Measurements from ENCODE around the gene OR6A2.

OR6A2 gene

DNA sequence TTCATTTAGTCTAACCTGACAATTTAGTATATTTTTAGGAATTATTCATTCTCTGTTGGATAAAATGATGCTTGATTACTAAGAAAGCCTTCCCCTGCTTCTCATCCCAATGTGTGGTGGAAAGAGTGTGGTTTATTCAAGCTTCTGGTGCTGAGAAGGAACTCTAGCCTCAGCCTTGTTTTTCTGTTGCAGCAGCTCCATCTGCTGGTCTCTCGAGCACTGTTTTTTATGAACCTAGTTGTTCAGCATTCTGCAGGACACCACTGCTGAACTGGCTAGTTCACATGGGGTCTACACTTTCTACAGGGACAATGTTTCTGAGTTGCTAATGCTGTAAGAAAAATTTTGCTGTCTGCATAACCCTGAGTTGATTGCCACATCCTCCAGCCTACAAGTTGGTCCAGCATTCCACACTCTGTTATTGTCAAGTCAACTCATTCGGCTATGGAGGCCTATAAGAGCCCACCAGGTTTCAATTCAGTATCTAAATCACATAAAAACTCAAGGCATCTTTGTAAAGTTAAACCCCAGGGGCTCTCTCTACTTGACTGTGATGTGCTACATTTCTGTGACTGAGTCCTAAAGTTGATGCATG is 42.0 kb downstream of the OR6A2 start:
- peak; percentile 68 for DNase-seq (ENCODE audit: low read depth, low spot score)

DNA sequence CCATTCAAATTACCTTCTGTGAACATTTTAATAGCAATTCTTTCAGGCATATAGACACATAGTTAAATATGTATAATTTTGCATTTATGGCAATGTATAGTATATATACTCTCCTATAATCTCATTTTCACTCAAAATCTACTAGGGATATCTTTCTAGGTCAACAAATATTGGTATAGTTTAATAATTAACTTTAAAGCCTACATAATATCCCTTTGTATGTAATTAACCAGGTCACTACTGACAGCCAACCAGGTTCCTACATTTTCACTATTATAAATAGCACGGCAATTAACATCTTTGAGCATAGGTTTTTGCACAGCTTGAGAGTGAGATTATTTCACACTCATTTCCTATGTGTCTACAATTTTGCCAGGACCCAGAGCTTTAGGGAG is 43.5 kb downstream of the OR6A2 start:
- DNase-seq (ENCODE audit: low read depth, low spot score), result no peak

DNA sequence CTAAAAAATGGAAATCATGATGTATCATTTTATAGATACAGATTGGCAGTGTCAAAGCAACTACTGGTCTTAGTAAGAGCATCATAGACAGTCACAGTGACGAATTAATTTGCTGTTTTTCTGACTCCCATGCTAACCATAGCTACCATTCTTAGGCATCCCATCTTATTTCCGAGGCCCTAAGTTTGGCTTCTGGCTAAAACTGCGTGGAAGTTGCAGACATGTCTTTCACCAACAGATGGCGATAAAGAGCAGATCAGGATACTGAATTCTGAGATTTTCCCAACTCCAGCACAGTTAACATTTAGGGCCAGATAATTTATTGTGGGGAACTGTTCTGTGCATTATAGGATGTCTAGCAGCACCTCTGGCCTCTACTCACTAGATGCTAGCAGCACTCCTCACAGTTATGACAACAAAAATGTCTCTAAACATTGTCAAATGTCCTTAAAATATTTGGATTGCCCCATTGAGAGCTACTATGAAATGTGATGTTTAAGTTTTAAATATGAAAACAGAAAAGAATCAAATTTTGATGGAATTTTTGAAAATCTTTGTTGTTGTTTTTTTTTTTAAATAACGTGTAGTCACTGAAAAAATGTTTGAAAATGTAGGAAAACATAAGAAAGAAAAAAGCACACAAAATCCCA is 44.1 kb downstream of the OR6A2 start:
- DNase-seq (ENCODE audit: low read depth, low spot score), result peak; percentile 60

DNA sequence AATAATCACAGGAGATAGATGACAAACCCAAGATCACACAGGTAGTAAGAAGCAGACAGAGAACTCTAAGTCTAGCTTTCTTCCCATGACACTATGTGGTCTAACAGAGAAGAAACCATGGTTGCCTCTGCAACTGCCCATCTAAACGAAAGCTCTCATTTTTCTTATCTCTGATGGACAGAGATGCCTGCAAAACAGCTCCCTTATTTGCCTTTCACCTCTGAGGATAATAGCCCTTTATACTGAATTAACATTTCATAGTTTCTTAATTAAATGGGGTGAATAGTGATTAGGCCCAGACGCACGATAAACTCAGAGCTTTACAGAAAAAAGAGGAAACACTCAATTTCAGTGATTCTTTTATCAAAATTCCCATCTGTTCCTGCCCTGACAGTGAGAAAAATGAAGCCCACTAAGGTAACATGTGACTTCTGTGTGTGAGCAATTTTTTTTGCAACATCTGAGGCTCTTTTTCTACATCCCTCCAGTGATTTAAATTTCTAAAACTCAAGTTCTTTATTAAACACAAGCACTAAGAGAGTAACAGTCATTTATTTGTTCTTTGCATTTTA is 52.3 kb downstream of the OR6A2 start:
- DNase-seq (ENCODE audit: low read depth, low spot score), result no peak

DNA sequence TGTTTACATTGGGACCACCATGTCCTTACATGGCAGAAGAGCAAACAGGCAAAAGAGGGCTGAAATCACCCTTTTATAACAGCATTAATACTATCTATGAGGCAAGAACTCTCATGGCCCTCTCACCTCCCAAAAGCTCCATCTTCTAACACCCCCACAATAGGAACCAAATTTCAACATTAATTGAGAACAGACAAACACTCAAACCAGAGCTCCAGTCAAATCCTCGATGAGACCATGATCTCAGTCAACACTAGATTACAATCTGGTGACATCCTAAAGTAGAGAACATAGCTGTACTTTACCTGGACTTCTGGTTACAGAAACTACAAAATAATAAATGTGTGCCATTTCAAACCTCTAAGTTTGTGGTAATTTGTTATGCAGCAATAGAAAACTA is 52.9 kb downstream of the OR6A2 start:
- DNase-seq (ENCODE audit: low read depth, low spot score), result no peak

DNA sequence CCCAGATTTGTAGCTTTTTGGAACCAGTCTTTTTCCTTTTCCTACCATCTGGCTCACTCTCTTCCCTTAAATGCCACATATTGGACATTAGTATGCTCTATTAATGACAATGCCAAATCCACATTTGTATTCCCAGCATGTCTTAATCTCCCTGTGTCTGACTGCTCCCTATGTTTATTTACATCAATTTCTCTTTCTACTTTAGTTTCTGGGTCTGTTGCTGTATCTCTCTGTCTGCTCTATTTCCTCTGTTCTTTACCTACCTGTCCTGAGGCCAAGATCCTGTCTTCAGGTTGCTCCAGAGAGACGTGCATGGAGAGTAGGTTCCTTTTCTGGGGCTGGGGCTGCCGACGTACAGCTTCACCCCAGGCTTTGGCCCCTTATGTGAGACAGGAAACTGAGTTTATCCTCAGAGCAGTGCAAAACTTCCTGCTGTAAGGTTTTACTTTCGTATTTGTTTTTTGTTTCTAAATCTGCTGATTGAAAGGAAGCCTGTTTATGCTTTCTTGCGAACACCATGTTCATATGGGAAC is 53.3 kb downstream of the OR6A2 start:
- DNase-seq (ENCODE audit: low read depth, low spot score), result no peak

DNA sequence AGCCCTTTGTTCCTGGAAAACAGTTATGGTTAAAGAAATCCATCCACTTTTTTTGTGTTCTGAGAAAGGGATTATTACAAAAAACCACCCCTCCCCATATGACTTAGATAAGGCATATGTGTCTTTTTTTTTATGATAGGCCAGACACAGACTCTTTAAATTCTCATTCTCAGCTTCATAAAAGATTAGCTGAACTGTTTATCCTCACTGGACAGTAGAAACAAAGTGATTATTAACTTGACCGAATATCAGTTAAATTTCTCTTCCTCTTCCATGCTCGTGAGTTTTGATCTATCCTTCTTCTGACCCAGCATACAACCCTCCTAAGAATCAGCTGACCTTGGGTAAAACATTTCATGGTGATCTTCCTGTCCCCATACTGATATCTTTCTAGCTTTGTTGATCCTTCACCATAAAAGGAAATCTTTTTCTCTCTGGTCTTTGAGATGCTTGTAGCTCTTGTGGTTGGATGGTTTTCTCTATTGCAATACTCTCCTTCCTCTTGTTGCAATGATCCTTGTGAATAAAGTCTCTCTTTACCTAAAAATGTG is 53.9 kb downstream of the OR6A2 start:
- DNase-seq (ENCODE audit: low read depth, low spot score), result no peak

DNA sequence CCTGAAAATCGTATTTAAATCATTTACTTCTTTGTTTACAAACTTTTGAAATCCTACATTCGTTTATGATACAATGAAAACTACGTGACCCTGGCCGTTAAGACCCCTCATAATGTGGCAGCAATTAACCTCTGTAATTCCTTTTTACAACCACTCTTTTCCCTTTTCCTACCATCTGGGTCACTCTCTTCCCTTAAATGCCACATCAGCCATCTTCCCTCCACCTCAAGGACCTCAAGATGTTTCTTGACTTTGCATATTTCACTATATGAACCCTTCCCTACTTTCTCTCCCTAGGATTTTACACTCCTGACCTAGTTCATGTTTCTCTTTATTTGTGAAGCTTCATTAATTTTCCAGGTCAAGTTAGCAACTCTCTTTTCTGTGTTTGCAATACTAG is 54.5 kb downstream of the OR6A2 start:
- DNase-seq (ENCODE audit: low read depth, low spot score), result no peak

DNA sequence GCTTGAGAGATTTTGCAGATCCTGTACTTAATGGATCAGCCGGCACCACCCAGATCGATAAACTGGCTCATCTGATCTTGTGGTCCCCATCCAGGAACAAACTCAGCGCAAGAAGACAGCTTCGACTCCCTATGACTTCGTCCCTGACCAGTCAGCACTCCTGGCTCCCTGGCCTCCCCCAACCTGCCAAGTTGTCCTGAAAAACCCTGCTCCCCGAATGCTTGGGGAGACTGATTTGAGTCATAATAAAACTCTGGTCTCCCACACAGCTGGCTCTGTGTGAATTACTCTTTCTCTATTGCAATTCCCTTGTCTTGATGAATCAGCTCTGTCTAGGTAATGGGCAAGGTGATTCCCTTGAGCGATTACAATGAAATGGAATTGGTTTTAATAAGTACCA is 57.2 kb downstream of the OR6A2 start:
- DNase-seq (ENCODE audit: low read depth, low spot score), result no peak

All from astrocyte of the hippocampus (primary cell).